ENCODE results near the gene WBP2NL. TPM values are rescaled to one million over a fixed set of nuclear protein-coding genes. Genes with fewer than 3 reads are reported as not detected.
A peak's percentile ranks its signal among the peaks of the same experiment; 100 is the strongest.

Gene WBP2NL
- total RNA-seq, 1 donor from 2014 or later: not detected

- H3K9ac ChIP-seq: no peak overlapping the region
- H3K27me3 ChIP-seq: no peaks in the 10 kb centered on the region
- Mint-ChIP-seq H3K36me3 (peaks cover 39% of the 10 kb centered on the region), H3K27ac (no peak overlapping the region), H3K4me1 (peaks cover 9% of the 10 kb centered on the region), H3K27me3 (ENCODE audit: insufficient read depth, low read depth) (peaks cover 12% of the 10 kb centered on the region), H3K4me3 (no peak overlapping the region), H3K9me3 (peaks cover 6% of the 10 kb centered on the region)
- no peak overlapping the region for H3K4me3 ChIP-seq
- no peaks in the 10 kb centered on the region for H3K4me1 ChIP-seq
- H3K9me3 ChIP-seq (ENCODE audit: low read depth): no peaks in the 10 kb centered on the region
- no peaks in the 10 kb centered on the region for H3K79me2 ChIP-seq (ENCODE audit: low read depth)
- peaks cover 3% of the 10 kb centered on the region for H3K36me3 ChIP-seq
- DNase-seq (ENCODE audit: low spot score): no peak
- H3K4me2 ChIP-seq: no peak overlapping the region
- no peaks in the 10 kb centered on the region for H3F3A ChIP-seq (ENCODE audit: low read depth)
- H4K20me1 ChIP-seq (ENCODE audit: low read depth): no peaks in the 10 kb centered on the region
- TF ChIP-seq EZH2phosphoT487 (IDR thresholded peaks at IDR 0.05): no peak
- no peak for TF ChIP-seq CTCF (IDR thresholded peaks at IDR 0.05)
- TF ChIP-seq EZH2 (IDR thresholded peaks at IDR 0.05): no peak
- no peak overlapping the region for H2AFZ ChIP-seq (replicated peaks)
- H3K27ac ChIP-seq: no peak overlapping the region
Measured at GRCh38 chr22:42062506-42063170, 64.0 kb downstream of the WBP2NL start.

GRCh38 chr22:42064629-42065028 lies 66.0 kb downstream of the WBP2NL start:
- peaks cover 2% of the 10 kb centered on the region for H3K4me1 ChIP-seq
- H3K9me3 ChIP-seq (ENCODE audit: low read depth): no peaks in the 10 kb centered on the region
- H3K9ac ChIP-seq: no peak overlapping the region
- peaks cover 2% of the 10 kb centered on the region for H4K20me1 ChIP-seq (ENCODE audit: low read depth)
- H3K4me2 ChIP-seq: no peak overlapping the region
- H2AFZ ChIP-seq (replicated peaks): no peak overlapping the region
- H3K9me3 Mint-ChIP-seq: no peaks in the 10 kb centered on the region
- H3K36me3 ChIP-seq: no peaks in the 10 kb centered on the region
- H3K27ac ChIP-seq: no peak overlapping the region
- no peak for TF ChIP-seq EZH2 (IDR thresholded peaks at IDR 0.05)
- no peak for TF ChIP-seq EZH2phosphoT487 (IDR thresholded peaks at IDR 0.05)
- TF ChIP-seq CTCF (IDR thresholded peaks at IDR 0.05): no peak
- H3K27me3 ChIP-seq: no peaks in the 10 kb centered on the region
- peaks cover under 1% of the 10 kb centered on the region for H3F3A ChIP-seq (ENCODE audit: low read depth)
- H3K4me3 Mint-ChIP-seq: no peak overlapping the region
- no peak overlapping the region for H3K4me3 ChIP-seq
- H3K27me3 Mint-ChIP-seq (ENCODE audit: insufficient read depth, low read depth): peaks cover 3% of the 10 kb centered on the region
- H3K4me1 Mint-ChIP-seq: peaks cover 12% of the 10 kb centered on the region
- peaks cover 2% of the 10 kb centered on the region for H3K79me2 ChIP-seq (ENCODE audit: low read depth)
- DNase-seq (ENCODE audit: low spot score): no peak
- no peak overlapping the region for H3K27ac Mint-ChIP-seq
- peaks cover 28% of the 10 kb centered on the region for H3K36me3 Mint-ChIP-seq

GRCh38 chr22:42065438-42066125 lies 67.0 kb downstream of the WBP2NL start:
- H3K4me3 ChIP-seq: no peak overlapping the region

More at GRCh38 chr22:42065438-42066125, 67.0 kb downstream of the WBP2NL start:
- Histone ChIP-seq H3K27me3 (no peaks in the 10 kb centered on the region), H3K9me3 (ENCODE audit: low read depth) (no peaks in the 10 kb centered on the region), H3K4me2 (no peak overlapping the region), H2AFZ (replicated peaks) (no peak overlapping the region), H3F3A (ENCODE audit: low read depth) (peaks cover 9% of the 10 kb centered on the region), H3K9ac (no peak overlapping the region), H4K20me1 (ENCODE audit: low read depth) (peaks cover 5% of the 10 kb centered on the region), H3K79me2 (ENCODE audit: low read depth) (peaks cover 4% of the 10 kb centered on the region), H3K4me1 (peaks cover 4% of the 10 kb centered on the region), H3K27ac (no peak overlapping the region), H3K36me3 (no peaks in the 10 kb centered on the region)
- no peak for TF ChIP-seq CTCF (IDR thresholded peaks at IDR 0.05)
- H3K36me3 Mint-ChIP-seq: peaks cover 23% of the 10 kb centered on the region
- no peak overlapping the region for H3K4me3 Mint-ChIP-seq
- no peak for DNase-seq (ENCODE audit: low spot score)
- H3K27ac Mint-ChIP-seq: peak overlapping the region; percentile 39
- H3K9me3 Mint-ChIP-seq: no peaks in the 10 kb centered on the region
- H3K4me1 Mint-ChIP-seq: peaks cover 15% of the 10 kb centered on the region
- H3K27me3 Mint-ChIP-seq (ENCODE audit: insufficient read depth, low read depth): peaks cover 3% of the 10 kb centered on the region

Measured in neural progenitor cell (in vitro differentiated cells).